H9 (cell line): ENCODE data around the gene SPATA46. TPM values are rescaled to one million over a fixed set of nuclear protein-coding genes. Genes with fewer than 3 reads are reported as not detected.

Source experiments
- DNase-seq: peaks from one replicate; pipeline ENCODE4 v3.0.0-alpha.2; 2017
- H2AFZ ChIP-seq: one replicate; pipeline ENCODE4 v1.6.1; 2013; ENCODE audit warnings: mild to moderate bottlenecking, low read length, control low read depth, moderate library complexity
- H2AK5ac ChIP-seq: 2 replicates; pipeline ENCODE4 v1.6.1; 2013; ENCODE audit warnings: low read length, control low read depth, mixed read lengths; ENCODE audit not compliant: insufficient read length
- H2BK120ac ChIP-seq: one replicate; pipeline ENCODE4 v1.6.1; 2013; ENCODE audit warnings: low read depth, mild to moderate bottlenecking, low read length, control low read depth, inconsistent platforms; ENCODE audit not compliant: poor library complexity, severe bottlenecking
- H2BK12ac ChIP-seq: 2 replicates; pipeline ENCODE4 v1.6.1; 2013; ENCODE audit warnings: low read length, control low read depth, mixed read lengths, low read depth; ENCODE audit not compliant: insufficient read length
- H2BK15ac ChIP-seq: 2 replicates; pipeline ENCODE4 v1.6.1; 2013; ENCODE audit warnings: low read depth, low read length, control low read depth
- H2BK20ac ChIP-seq: one replicate; pipeline ENCODE4 v1.6.1; 2013; ENCODE audit warnings: low read depth, mild to moderate bottlenecking, low read length, control low read depth, inconsistent platforms; ENCODE audit not compliant: poor library complexity, severe bottlenecking
- H2BK5ac ChIP-seq: 2 replicates; pipeline ENCODE4 v1.6.1; 2013; ENCODE audit warnings: low read length, control low read depth, mixed read lengths; ENCODE audit not compliant: insufficient read length
- H3K14ac ChIP-seq: 2 replicates; pipeline ENCODE4 v1.6.1; 2013; ENCODE audit warnings: low read length, control low read depth; ENCODE audit not compliant: insufficient read depth
- H3K18ac ChIP-seq: 2 replicates; pipeline ENCODE4 v1.6.1; 2013; ENCODE audit warnings: low read depth, mild to moderate bottlenecking, mixed read lengths, low read length, control low read depth; ENCODE audit not compliant: insufficient read length
- H3K23ac ChIP-seq: 2 replicates; pipeline ENCODE4 v1.6.1; 2013; ENCODE audit warnings: low read length, control low read depth, mixed read lengths, low read depth; ENCODE audit not compliant: insufficient read length
- H3K23me2 ChIP-seq: 2 replicates; pipeline ENCODE4 v1.6.1; 2013; ENCODE audit warnings: low read depth, mild to moderate bottlenecking, mixed read lengths, low read length, control low read depth; ENCODE audit not compliant: insufficient read length, poor library complexity, severe bottlenecking
- H3K27ac ChIP-seq: 2 replicates; pipeline ENCODE4 v1.5.1; 2013; ENCODE audit warnings: low read length, control low read depth, mixed read lengths, low read depth; ENCODE audit not compliant: insufficient read length
- H3K27me3 ChIP-seq: 2 replicates; pipeline ENCODE4 v1.6.1; 2013; ENCODE audit warnings: low read length, control low read depth, inconsistent platforms; ENCODE audit not compliant: insufficient read depth
- H3K4ac ChIP-seq: 2 replicates; pipeline ENCODE4 v1.6.1; 2013; ENCODE audit warnings: low read depth, mild to moderate bottlenecking, control low read depth, inconsistent platforms, low read length, moderate library complexity
- H3K4me1 ChIP-seq: 2 replicates; pipeline ENCODE4 v1.6.1; 2013; ENCODE audit warnings: low read length, control low read depth, inconsistent platforms; ENCODE audit not compliant: insufficient read depth
- H3K4me2 ChIP-seq: 2 replicates; pipeline ENCODE4 v1.6.1; 2013; ENCODE audit warnings: low read length, control low read depth, mixed read lengths; ENCODE audit not compliant: insufficient read length, insufficient read depth
- H3K56ac ChIP-seq: 2 replicates; pipeline ENCODE4 v1.6.1; 2013; ENCODE audit warnings: low read depth, mild to moderate bottlenecking, mixed read lengths, low read length, control low read depth; ENCODE audit not compliant: insufficient read length
- H3K79me1 ChIP-seq: 2 replicates; pipeline ENCODE4 v1.6.1; 2013; ENCODE audit warnings: low read depth, mild to moderate bottlenecking, moderate library complexity, low read length, control low read depth, inconsistent platforms; ENCODE audit not compliant: insufficient read depth, poor library complexity, severe bottlenecking
- H3K79me2 ChIP-seq: 2 replicates; pipeline ENCODE4 v1.6.1; 2013; ENCODE audit warnings: low read length, control low read depth, inconsistent platforms; ENCODE audit not compliant: insufficient read depth
- H3K9ac ChIP-seq: 2 replicates; pipeline ENCODE4 v1.6.1; 2013; ENCODE audit warnings: low read length, control low read depth, mixed read lengths; ENCODE audit not compliant: insufficient read length; ENCODE audit errors: extremely low read depth
- H3K9me3 ChIP-seq: one replicate; pipeline ENCODE4 v1.6.1; 2013; ENCODE audit warnings: low read depth, low read length, inconsistent platforms; ENCODE audit not compliant: control insufficient read depth
- H3T11ph ChIP-seq: one replicate; pipeline ENCODE4 v1.6.1; 2013; ENCODE audit warnings: mild to moderate bottlenecking, low read length, control low read depth, inconsistent platforms
- H4K20me1 ChIP-seq: one replicate; pipeline ENCODE4 v1.6.1; 2013; ENCODE audit not compliant: control insufficient read depth, insufficient read length, insufficient read depth
- H4K5ac ChIP-seq: 2 replicates; pipeline ENCODE4 v1.6.1; 2013; ENCODE audit warnings: low read depth, mild to moderate bottlenecking, mixed read lengths, low read length, control low read depth; ENCODE audit not compliant: insufficient read length
- H4K8ac ChIP-seq: replicated peaks from 2 replicates; pipeline ENCODE4 v1.6.1; 2013; ENCODE audit warnings: low read length, control low read depth, mixed read lengths, low read depth; ENCODE audit not compliant: insufficient read length
- H4K91ac ChIP-seq: 2 replicates; pipeline ENCODE4 v1.6.1; 2013; ENCODE audit warnings: low read depth, mild to moderate bottlenecking, moderate library complexity, mixed read lengths, low read length, control low read depth; ENCODE audit not compliant: insufficient read length
- H3K27ac Mint-ChIP-seq, 3 experiments: 2 replicates in 2 of 3; 3 replicates in 1 of 3; pipeline ENCODE4 v1.8.0; 2020 to 2021; ENCODE audit warnings: mixed read lengths in 3 of 3, mild to moderate bottlenecking in 1 of 3, moderate library complexity in 1 of 3
- H3K27me3 Mint-ChIP-seq: 2 replicates; pipeline ENCODE4 v1.8.0; 2021; ENCODE audit warnings: low read depth, mild to moderate bottlenecking, moderate library complexity, mixed read lengths
- H3K36me3 Mint-ChIP-seq, 3 experiments: 2 replicates in 2 of 3; 3 replicates in 1 of 3; pipeline ENCODE4 v1.8.0; 2020 to 2021; ENCODE audit warnings: low read depth in 3 of 3, mixed read lengths in 3 of 3; ENCODE audit not compliant: insufficient read depth in 1 of 3
- H3K4me1 Mint-ChIP-seq, 2 experiments: 2 replicates each; pipeline ENCODE4 v1.8.0; 2020; ENCODE audit warnings: mixed read lengths in 2 of 2
- H3K4me3 Mint-ChIP-seq, 2 experiments: 2 replicates in 1 of 2; 3 replicates in 1 of 2; pipeline ENCODE4 v1.8.0; 2020 to 2021; ENCODE audit warnings: mild to moderate bottlenecking in 2 of 2, mixed read lengths in 2 of 2, moderate library complexity in 1 of 2
- H3K9me3 Mint-ChIP-seq, 2 experiments: 2 replicates in 1 of 2; 3 replicates in 1 of 2; pipeline ENCODE4 v1.8.0; 2020; ENCODE audit warnings: mild to moderate bottlenecking in 2 of 2, mixed read lengths in 2 of 2, moderate library complexity in 1 of 2
- CTCF ChIP-seq: fragments of 200-600 bp; sonication (generic); conservative IDR thresholded peaks from 3 replicates; pipeline ENCODE4 v1.8.0; 2021; ENCODE audit warnings: antibody characterized with exemption, mild to moderate bottlenecking
- WGBS: extraction: QIAGEN DNeasy Blood & Tissue Kit; methylation state at CpG from one replicate; pipeline ENCODE4 v1.1.7; 2013; ENCODE audit warnings: missing lambda C conversion rate, low lambda C conversion rate, mixed read lengths; ENCODE audit not compliant: insufficient read length; ENCODE audit errors: extremely low coverage; 5-methylcytosine and 5-hydroxymethylcytosine counted together
- total RNA-seq: library from RNA; stranded (reverse); gene quantifications from 2 replicates; pipeline ENCODE4 v1.2.1, GENCODE V29; 2021

Gene SPATA46
- total RNA-seq, 1 experiment from 2014 or later = not detected

- H3K27me3 ChIP-seq = no peaks in the 10 kb centered on the region
Observed at GRCh38 chr1:162365284-162366020, 11.2 kb downstream of the SPATA46 start.

More at GRCh38 chr1:162365284-162366020, 11.2 kb downstream of the SPATA46 start:
- Histone ChIP-seq H4K20me1 (no peaks in the 10 kb centered on the region), H2BK120ac (no peak overlapping the region), H2BK12ac (no peak overlapping the region), H3K56ac (no peak overlapping the region), H2BK5ac (no peak overlapping the region), H3K9me3 (no peaks in the 10 kb centered on the region), H3K14ac (no peak overlapping the region), H3K4me1 (no peaks in the 10 kb centered on the region), H4K8ac (no peak overlapping the region), H3K9ac (no peak overlapping the region), H3T11ph (no peak overlapping the region), H2BK15ac (no peak overlapping the region), H3K79me2 (no peaks in the 10 kb centered on the region), H3K27ac (no peak overlapping the region), H4K91ac (no peak overlapping the region), H3K23ac (no peak overlapping the region), H3K4ac (no peak overlapping the region), H3K23me2 (no peaks in the 10 kb centered on the region), H3K4me2 (no peak overlapping the region), H4K5ac (no peak overlapping the region), H2AFZ (no peak overlapping the region), H2BK20ac (no peak overlapping the region), H2AK5ac (no peak overlapping the region), H3K18ac (no peak overlapping the region), H3K79me1 (no peaks in the 10 kb centered on the region)
- Mint-ChIP-seq H3K36me3 (peaks cover 0 to 10% (median 3%) of the 10 kb centered on the region in 3 experiments; a peak in 4 of 7 replicates), H3K9me3 (no peaks in the 10 kb centered on the region), H3K4me3 (no peak overlapping the region), H3K27ac (no peak overlapping the region; a peak in 1 of 7 replicates), H3K27me3 (no peaks in the 10 kb centered on the region), H3K4me1 (peaks cover 0 to 7% of the 10 kb centered on the region in 2 experiments; a peak in 2 of 4 replicates)
- no peak for TF ChIP-seq CTCF
- WGBS = no CpG with 5 or more reads among the region's 10 CpGs
- no peak for DNase-seq
